SK-N-SH treated with all-trans-retinoic acid at 6 μM for 48 hours (cell line): ENCODE data around the gene E2F6.

Source experiments
- ARNTL ChIP-seq: fragments of 450-650 bp; formaldehyde crosslinking; IDR thresholded peaks from 2 replicates; pipeline ENCODE4 v1.5.0; 2020; ENCODE audit warnings: low read depth, mild to moderate bottlenecking, moderate library complexity, borderline replicate concordance
- ESRRG ChIP-seq: fragments of 250-450 bp; sonication (Bioruptor Pico); IDR thresholded peaks from 2 replicates; pipeline ENCODE4 v1.6.1; 2021; ENCODE audit warnings: mild to moderate bottlenecking
- GLIS3 ChIP-seq: fragments of 250-450 bp; sonication (Bioruptor Pico); IDR thresholded peaks from 2 replicates; pipeline ENCODE4 v1.5.0; 2020; ENCODE audit warnings: mild to moderate bottlenecking, moderate library complexity
- ISL1 ChIP-seq: fragments of 250-450 bp; sonication (Bioruptor Pico); IDR thresholded peaks from 2 replicates; pipeline ENCODE4 v2.1.2; 2022; ENCODE audit warnings: mild to moderate bottlenecking, moderate library complexity
- PPARA ChIP-seq: fragments of 250-450 bp; sonication (Bioruptor Pico); IDR thresholded peaks from 2 replicates; pipeline ENCODE4 v1.5.0; 2020; ENCODE audit warnings: mild to moderate bottlenecking, borderline replicate concordance
- RARB ChIP-seq: fragments of 250-450 bp; sonication (Bioruptor Pico); IDR thresholded peaks from 2 replicates; pipeline ENCODE4 v1.8.0; 2021; ENCODE audit warnings: mild to moderate bottlenecking, moderate library complexity
- TOX ChIP-seq: fragments of 250-450 bp; sonication (Bioruptor Pico); IDR thresholded peaks from 2 replicates; pipeline ENCODE4 v1.8.0; 2021; ENCODE audit warnings: mild to moderate bottlenecking, moderate library complexity, borderline replicate concordance
- TSHZ2 ChIP-seq: fragments of 250-450 bp; sonication (Bioruptor Pico); IDR thresholded peaks from 2 replicates; pipeline ENCODE4 v1.5.0; 2020; ENCODE audit warnings: mild to moderate bottlenecking, moderate library complexity
- ZC3H10 ChIP-seq: fragments of 250-450 bp; sonication (Bioruptor Pico); IDR thresholded peaks from 2 replicates; pipeline ENCODE4 v1.5.1; 2021; ENCODE audit warnings: mild to moderate bottlenecking, moderate library complexity
- ZFP3 ChIP-seq: fragments of 250-450 bp; sonication (Bioruptor Pico); IDR thresholded peaks from 2 replicates; pipeline ENCODE4 v1.5.0; 2020; ENCODE audit warnings: mild to moderate bottlenecking, moderate library complexity
- ZFP30 ChIP-seq: fragments of 450-650 bp; formaldehyde crosslinking; IDR thresholded peaks from 2 replicates; pipeline ENCODE4 v1.5.0; 2022; ENCODE audit warnings: mild to moderate bottlenecking, moderate library complexity
- ZNF70 ChIP-seq: fragments of 450-650 bp; formaldehyde crosslinking; IDR thresholded peaks from 2 replicates; pipeline ENCODE4 v1.5.0; 2020; ENCODE audit warnings: mild to moderate bottlenecking, moderate library complexity
- ZNF8 ChIP-seq: fragments of 450-650 bp; formaldehyde crosslinking; IDR thresholded peaks from 2 replicates; pipeline ENCODE4 v1.5.0; 2020; ENCODE audit warnings: mild to moderate bottlenecking, moderate library complexity
- TF ChIP-seq, protein P1 (sequence below): fragments of 250-450 bp; sonication (Bioruptor Pico); IDR thresholded peaks from 2 replicates; pipeline ENCODE4 v1.8.0; 2020; ENCODE audit warnings: mild to moderate bottlenecking, moderate library complexity, borderline replicate concordance

DNA sequence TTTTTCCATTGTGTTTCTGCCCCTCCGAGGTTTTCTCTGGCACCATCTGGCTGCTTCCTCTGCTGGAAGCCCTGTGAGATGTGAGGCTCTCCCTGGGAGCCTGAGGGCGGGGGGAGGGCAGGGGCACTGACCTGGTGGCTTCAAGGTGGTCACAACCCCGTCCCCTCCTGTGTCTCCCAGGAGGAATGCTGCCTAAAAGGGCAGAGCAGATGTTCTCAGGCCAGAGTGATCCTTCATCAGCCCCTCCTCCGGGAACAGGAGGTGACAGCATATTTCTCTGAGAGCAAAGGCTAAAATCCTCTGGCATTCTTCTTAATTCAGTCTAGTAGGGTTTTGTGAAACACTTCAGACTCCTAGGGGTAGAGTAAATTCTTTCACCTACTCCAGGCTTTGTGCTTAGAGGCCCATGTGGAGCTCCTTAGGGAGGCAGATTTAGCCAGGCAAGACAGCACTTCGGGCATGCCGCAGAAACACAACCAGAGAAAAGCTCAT lies 49.6 kb upstream of the E2F6 start:
- no peak for TF ChIP-seq TSHZ2 (CRISPR knock-in tag)
- no peak for TF ChIP-seq TOX
- no peak for TF ChIP-seq ARNTL
- TF ChIP-seq PPARA (CRISPR knock-in tag): no peak
- TF ChIP-seq ZC3H10 (CRISPR knock-in tag): no peak
- TF ChIP-seq ZFP30 (CRISPR knock-in tag): no peak
- no peak for TF ChIP-seq ESRRG (CRISPR knock-in tag)
- no peak for TF ChIP-seq ZNF70 (CRISPR knock-in tag)
- TF ChIP-seq, protein P1, sequence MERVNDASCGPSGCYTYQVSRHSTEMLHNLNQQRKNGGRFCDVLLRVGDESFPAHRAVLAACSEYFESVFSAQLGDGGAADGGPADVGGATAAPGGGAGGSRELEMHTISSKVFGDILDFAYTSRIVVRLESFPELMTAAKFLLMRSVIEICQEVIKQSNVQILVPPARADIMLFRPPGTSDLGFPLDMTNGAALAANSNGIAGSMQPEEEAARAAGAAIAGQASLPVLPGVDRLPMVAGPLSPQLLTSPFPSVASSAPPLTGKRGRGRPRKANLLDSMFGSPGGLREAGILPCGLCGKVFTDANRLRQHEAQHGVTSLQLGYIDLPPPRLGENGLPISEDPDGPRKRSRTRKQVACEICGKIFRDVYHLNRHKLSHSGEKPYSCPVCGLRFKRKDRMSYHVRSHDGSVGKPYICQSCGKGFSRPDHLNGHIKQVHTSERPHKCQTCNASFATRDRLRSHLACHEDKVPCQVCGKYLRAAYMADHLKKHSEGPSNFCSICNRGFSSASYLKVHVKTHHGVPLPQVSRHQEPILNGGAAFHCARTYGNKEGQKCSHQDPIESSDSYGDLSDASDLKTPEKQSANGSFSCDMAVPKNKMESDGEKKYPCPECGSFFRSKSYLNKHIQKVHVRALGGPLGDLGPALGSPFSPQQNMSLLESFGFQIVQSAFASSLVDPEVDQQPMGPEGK (CRISPR knock-in tag): no peak
- no peak for TF ChIP-seq ZNF8 (CRISPR knock-in tag)
- no peak for TF ChIP-seq ISL1 (CRISPR knock-in tag)
- TF ChIP-seq ZFP3 (CRISPR knock-in tag): no peak
- no peak for TF ChIP-seq RARB (CRISPR knock-in tag)
- TF ChIP-seq GLIS3 (CRISPR knock-in tag): no peak
